Thyroid gland (tissue), 4 donors: ENCODE data around the gene EIF6. TPM values are rescaled to one million over a fixed set of nuclear protein-coding genes. Genes with fewer than 3 reads are reported as not detected.
A peak's percentile ranks its signal among the peaks of the same experiment; 100 is the strongest.

Experiments
- DNase-seq, 2 donors: peaks; one replicate each; pipeline ENCODE4 v3.0.0-alpha.2; 2019
- H3K27ac ChIP-seq, 3 donors: fragments of 200-600 bp; sonication (generic); 1 replicate in 2 of 3; 2 replicates in 1 of 3; pipeline ENCODE4 v1.5.1; 2016 to 2019; ENCODE audit warnings: mild to moderate bottlenecking in 1 of 3, moderate library complexity in 1 of 3
- H3K27me3 ChIP-seq: fragments of 200-600 bp; sonication (generic); one replicate; pipeline ENCODE4 v1.5.1; 2019
- H3K36me3 ChIP-seq, 2 donors: fragments of 200-600 bp; sonication (generic); one replicate each; pipeline ENCODE4 v1.5.1; 2016 to 2019
- H3K4me1 ChIP-seq, 2 donors: fragments of 200-600 bp; sonication (generic); one replicate each; pipeline ENCODE4 v1.5.1; 2017 to 2019
- H3K4me3 ChIP-seq, 3 donors: fragments of 200-600 bp; sonication (generic); replicated peaks in 1 of 3; 1 replicate in 2 of 3; 2 replicates in 1 of 3; pipeline ENCODE4 v1.5.1; 2016; ENCODE audit warnings: mild to moderate bottlenecking in 1 of 3
- H3K9me3 ChIP-seq: fragments of 200-600 bp; sonication (generic); one replicate; pipeline ENCODE4 v1.5.1; 2017
- POLR2A ChIP-seq, 2 donors: fragments of 450-650 bp; IDR thresholded peaks; one replicate each; pipeline ENCODE4 v1.6.1; 2017; ENCODE audit warnings: antibody characterized with exemption in 2 of 2, mild to moderate bottlenecking in 2 of 2, moderate library complexity in 1 of 2
- WGBS, 2 donors: methylation state at CpG; one replicate each; pipeline ENCODE4 v1.1.5; 2017; 5-methylcytosine and 5-hydroxymethylcytosine counted together
- intact Hi-C: fragments of 100-400 bp; cut with DNase I; formaldehyde crosslinking; loops from one replicate; pipeline ENCODE4 v1.15.1; 2023
- total RNA-seq, 4 donors: library from RNA; depleted of rRNA; stranded (reverse); fragments of >200 nt; gene quantifications; one replicate each; pipeline ENCODE4 v1.2.3, GENCODE V29; 2016
- TF ChIP-seq, protein P1 (sequence below), 6 experiments: fragments of 200-600 bp in 3 of 6; fragments of 450-650 bp in 3 of 6; sonication (generic) in 3 of 6; IDR thresholded peaks; one replicate each; pipeline ENCODE4 v1.5.1; 2016 to 2019; ENCODE audit warnings: antibody characterized with exemption in 6 of 6, mild to moderate bottlenecking in 2 of 6, inconsistent platforms in 1 of 6, moderate library complexity in 1 of 6

Gene EIF6
- total RNA-seq, 4 donors from 2014 or later, result 30.3 to 94.2 (median 65.7) TPM

DNA sequence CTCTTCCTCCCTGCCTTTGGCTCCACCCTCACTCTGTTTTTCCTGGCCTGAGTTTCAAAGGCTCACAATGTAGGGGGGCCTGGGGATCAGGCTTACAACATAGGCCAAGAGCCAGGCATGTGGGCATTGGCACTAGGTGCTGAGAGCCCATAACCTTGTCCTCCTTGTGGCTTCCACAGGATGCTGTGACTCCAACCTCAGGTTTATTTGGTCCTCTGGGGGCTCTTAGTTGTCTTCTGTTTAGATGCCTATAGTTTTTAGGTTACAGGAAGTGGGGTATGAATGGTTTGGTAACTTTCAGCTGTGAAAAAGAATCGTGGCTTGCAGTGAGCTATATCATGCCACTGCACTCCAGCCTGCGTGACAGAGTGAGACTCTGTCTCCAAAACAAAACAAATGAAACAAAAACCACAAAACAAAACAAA is 32.5 kb downstream of the EIF6 start:
- DNase-seq, result peak in 1 of 2 donors; percentile 39
- Histone ChIP-seq H3K27me3 (no peaks in the 10 kb centered on the region), H3K36me3 (no peaks in the 10 kb centered on the region), H3K27ac (peak overlapping the region; percentile 45 to 68 (median 50)), H3K4me1 (peaks cover 10 to 13% of the 10 kb centered on the region in 2 donors), H3K4me3 (no peak overlapping the region), H3K9me3 (no peaks in the 10 kb centered on the region)
- TF ChIP-seq POLR2A (IDR thresholded peaks at IDR 0.05), result no peak
- TF ChIP-seq, protein P1, sequence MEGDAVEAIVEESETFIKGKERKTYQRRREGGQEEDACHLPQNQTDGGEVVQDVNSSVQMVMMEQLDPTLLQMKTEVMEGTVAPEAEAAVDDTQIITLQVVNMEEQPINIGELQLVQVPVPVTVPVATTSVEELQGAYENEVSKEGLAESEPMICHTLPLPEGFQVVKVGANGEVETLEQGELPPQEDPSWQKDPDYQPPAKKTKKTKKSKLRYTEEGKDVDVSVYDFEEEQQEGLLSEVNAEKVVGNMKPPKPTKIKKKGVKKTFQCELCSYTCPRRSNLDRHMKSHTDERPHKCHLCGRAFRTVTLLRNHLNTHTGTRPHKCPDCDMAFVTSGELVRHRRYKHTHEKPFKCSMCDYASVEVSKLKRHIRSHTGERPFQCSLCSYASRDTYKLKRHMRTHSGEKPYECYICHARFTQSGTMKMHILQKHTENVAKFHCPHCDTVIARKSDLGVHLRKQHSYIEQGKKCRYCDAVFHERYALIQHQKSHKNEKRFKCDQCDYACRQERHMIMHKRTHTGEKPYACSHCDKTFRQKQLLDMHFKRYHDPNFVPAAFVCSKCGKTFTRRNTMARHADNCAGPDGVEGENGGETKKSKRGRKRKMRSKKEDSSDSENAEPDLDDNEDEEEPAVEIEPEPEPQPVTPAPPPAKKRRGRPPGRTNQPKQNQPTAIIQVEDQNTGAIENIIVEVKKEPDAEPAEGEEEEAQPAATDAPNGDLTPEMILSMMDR (IDR thresholded peaks at IDR 0.05), result no peak
- 13 to 16% methylated on average over 2 of the region's 2 CpGs for WGBS, 2 donors
- intact Hi-C loops, result no loop called here

DNA sequence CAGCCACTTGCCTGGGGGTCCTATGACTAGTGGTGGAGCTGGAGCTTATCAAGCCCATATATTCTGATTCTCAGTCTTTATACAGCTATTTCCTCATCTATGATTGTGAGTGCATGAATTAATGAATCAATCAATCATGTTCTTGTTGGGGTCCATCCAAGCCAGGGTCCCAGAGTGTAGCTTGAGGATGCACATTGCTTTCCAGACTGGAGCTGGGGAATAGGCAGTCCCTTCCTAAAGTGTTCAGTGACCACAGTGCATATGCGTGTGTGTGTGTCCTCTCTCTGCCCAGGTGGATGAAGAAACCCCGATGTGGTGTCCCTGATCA is 33.0 kb downstream of the EIF6 start:
- Histone ChIP-seq H3K4me3 (no peak overlapping the region), H3K27me3 (no peaks in the 10 kb centered on the region), H3K9me3 (no peaks in the 10 kb centered on the region), H3K36me3 (no peaks in the 10 kb centered on the region), H3K27ac (peak overlapping the region; percentile 45 to 68 (median 50)), H3K4me1 (peaks cover 10 to 13% of the 10 kb centered on the region in 2 donors)
- TF ChIP-seq, protein P1 (IDR thresholded peaks at IDR 0.05), result no peak
- TF ChIP-seq POLR2A (IDR thresholded peaks at IDR 0.05), result no peak
- intact Hi-C loops, result no loop called here
- WGBS, 2 donors, result 79 to 83% methylated on average over 2 of the region's 2 CpGs
- DNase-seq, result no peak

DNA sequence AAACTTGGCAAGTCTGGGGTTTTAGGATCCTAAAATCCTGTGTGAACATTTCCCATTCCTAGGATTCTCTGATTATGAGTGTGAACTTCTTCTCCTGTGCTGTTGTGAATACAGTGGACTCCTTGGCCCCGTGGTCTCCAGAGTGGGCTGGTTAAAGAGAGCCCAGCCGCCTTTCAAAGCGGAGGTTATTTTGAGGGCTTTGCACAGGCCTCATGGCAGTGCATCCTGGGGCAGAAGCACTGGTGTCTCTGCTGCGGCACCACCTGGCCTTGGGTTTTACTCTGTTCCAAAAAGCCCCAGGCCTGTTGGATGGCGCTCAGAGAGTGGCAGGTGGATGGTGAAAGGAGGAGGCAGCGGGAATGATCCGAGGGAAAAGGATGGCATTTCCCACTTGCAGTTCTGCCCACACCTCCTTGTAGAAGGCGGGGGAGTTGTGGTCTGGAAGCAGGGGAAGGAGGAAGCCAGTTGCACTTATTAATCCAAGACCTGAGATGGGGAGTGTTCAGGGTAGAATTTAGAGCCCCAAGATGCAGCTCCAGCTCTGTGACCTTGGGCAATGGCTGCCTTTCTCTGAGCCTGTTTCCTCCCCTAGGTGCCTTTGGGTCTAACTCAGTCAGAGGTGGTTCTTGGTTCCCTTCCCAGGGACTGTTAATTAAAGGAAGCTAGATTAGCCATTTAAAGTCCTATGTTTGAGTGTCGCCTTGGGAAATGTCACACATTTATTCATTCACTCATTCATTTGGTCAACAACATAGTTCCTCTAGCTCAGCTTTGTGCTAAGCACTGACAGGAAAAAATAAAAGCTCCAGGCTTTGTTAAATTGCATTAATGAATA is 35.7 kb downstream of the EIF6 start:
- intact Hi-C loops, result no loop called here
- H3K27ac ChIP-seq, result no peak overlapping the region
- WGBS, 2 donors, result 86% methylated on average over 9 of the region's 9 CpGs

DNA sequence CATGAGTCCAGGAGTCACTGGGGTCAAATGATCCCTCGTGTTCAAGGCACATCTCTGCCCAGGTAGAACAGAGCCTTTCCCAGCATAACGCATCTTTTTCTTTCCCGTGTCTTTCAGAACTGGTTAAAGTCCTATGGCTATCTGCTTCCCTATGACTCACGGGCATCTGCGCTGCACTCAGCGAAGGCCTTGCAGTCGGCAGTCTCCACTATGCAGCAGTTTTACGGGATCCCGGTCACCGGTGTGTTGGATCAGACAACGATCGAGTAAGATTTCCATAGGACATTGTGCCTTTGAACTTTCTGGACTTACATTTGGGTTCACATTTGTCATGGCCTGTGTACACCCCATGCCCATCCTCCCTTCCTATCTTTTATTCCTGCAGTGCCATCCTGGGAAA is 37.8 kb downstream of the EIF6 start:
- Histone ChIP-seq H3K27me3 (no peaks in the 10 kb centered on the region), H3K27ac (no peak overlapping the region), H3K4me1 (peaks cover 3 to 4% of the 10 kb centered on the region in 2 donors), H3K9me3 (no peaks in the 10 kb centered on the region), H3K4me3 (no peak overlapping the region), H3K36me3 (no peaks in the 10 kb centered on the region)
- TF ChIP-seq, protein P1 (IDR thresholded peaks at IDR 0.05), result no peak
- no peak for TF ChIP-seq POLR2A (IDR thresholded peaks at IDR 0.05)
- intact Hi-C loops, result no loop called here
- WGBS, 2 donors, result 90 to 94% methylated on average over 12 of the region's 12 CpGs
- DNase-seq, result no peak

More for the DNA sequence above, 35.7 kb downstream of the EIF6 start:
- no peaks in the 10 kb centered on the region for H3K9me3 ChIP-seq
- H3K36me3 ChIP-seq, result no peaks in the 10 kb centered on the region
- no peak for TF ChIP-seq POLR2A (IDR thresholded peaks at IDR 0.05)
- TF ChIP-seq, protein P1 (IDR thresholded peaks at IDR 0.05), result no peak
- DNase-seq, result no peak
- peaks cover 10 to 13% of the 10 kb centered on the region in 2 donors for H3K4me1 ChIP-seq
- H3K4me3 ChIP-seq, result no peak overlapping the region
- no peaks in the 10 kb centered on the region for H3K27me3 ChIP-seq

DNA sequence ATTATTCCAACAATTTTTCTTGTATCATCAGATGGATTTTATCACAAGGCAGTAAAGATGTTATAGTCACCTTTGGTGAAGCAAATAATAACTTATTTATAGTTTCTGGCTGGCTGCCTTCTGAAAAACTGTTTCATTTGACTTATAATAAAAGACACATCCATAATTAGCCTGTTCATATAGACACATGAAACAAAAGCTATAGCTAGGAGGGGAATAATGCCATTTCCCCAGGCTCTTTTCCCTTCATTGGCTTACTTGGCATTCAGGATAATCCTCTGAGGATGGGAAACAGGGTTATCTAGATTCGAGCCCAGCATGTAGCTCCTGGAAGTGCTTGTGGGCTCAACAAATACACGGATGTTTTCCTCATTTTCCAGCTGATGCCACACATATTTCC is 40.6 kb downstream of the EIF6 start:
- H3K4me3 ChIP-seq, result no peak overlapping the region

More for the DNA sequence above, 40.6 kb downstream of the EIF6 start:
- Histone ChIP-seq H3K27ac (no peak overlapping the region), H3K4me1 (no peaks in the 10 kb centered on the region), H3K9me3 (no peaks in the 10 kb centered on the region), H3K36me3 (no peaks in the 10 kb centered on the region), H3K27me3 (no peaks in the 10 kb centered on the region)
- TF ChIP-seq POLR2A (IDR thresholded peaks at IDR 0.05), result no peak
- TF ChIP-seq, protein P1 (IDR thresholded peaks at IDR 0.05), result no peak
- whole genome bisulfite sequencing, 2 donors, result 65 to 71% methylated on average over 2 of the region's 2 CpGs
- DNase-seq, result no peak
- intact Hi-C loops, result no loop called here
